Stimulated activated CD4-positive, alpha-beta T cell treated with anti-CD3 and anti-CD28 coated beads, TNF-alpha, amount 100 ng/mL, for 4 hours (primary cell): ENCODE data around the gene ANKRD53.

Experiments
- DNase-seq, 3 experiments: peaks; one replicate each; pipeline ENCODE4 v3.0.0-alpha.2; 2020; ENCODE audit warnings: low read depth in 3 of 3

Gene ANKRD53

GRCh38 chr2:70943205-70943871 lies 35.1 kb upstream of the ANKRD53 start:
- DNase-seq: no peak

GRCh38 chr2:70944111-70944690 lies 34.2 kb upstream of the ANKRD53 start:
- DNase-seq: no peak

GRCh38 chr2:70946832-70947442 lies 31.5 kb upstream of the ANKRD53 start:
- peak in 1 of 3 experiments; percentile 23 for DNase-seq

GRCh38 chr2:70947556-70948184 lies 30.8 kb upstream of the ANKRD53 start:
- DNase-seq: no peak

- peak; percentile 59 to 71 (median 65) for DNase-seq
Observed at GRCh38 chr2:70948337-70949003, 30.0 kb upstream of the ANKRD53 start.

GRCh38 chr2:70949086-70949485 lies 29.3 kb upstream of the ANKRD53 start:
- DNase-seq: no peak

- no peak for DNase-seq
Observed at GRCh38 chr2:70954886-70955285, 23.5 kb upstream of the ANKRD53 start.

GRCh38 chr2:70956141-70956540 lies 22.3 kb upstream of the ANKRD53 start:
- no peak for DNase-seq

- no peak for DNase-seq
Observed at GRCh38 chr2:70957798-70958197, 20.6 kb upstream of the ANKRD53 start.

GRCh38 chr2:70958759-70959158 lies 19.7 kb upstream of the ANKRD53 start:
- no peak for DNase-seq

GRCh38 chr2:70959271-70959761 lies 19.1 kb upstream of the ANKRD53 start:
- no peak for DNase-seq

- DNase-seq: no peak
Observed at GRCh38 chr2:70959851-70960832, 18.3 kb upstream of the ANKRD53 start.

- DNase-seq: no peak
Observed at GRCh38 chr2:70960833-70961647, 17.4 kb upstream of the ANKRD53 start.

- no peak for DNase-seq
Observed at GRCh38 chr2:70961648-70961994, 16.8 kb upstream of the ANKRD53 start.

- DNase-seq: no peak
Observed at GRCh38 chr2:70962211-70962884, 16.1 kb upstream of the ANKRD53 start.

- DNase-seq: no peak
Observed at GRCh38 chr2:70962885-70963878, 15.2 kb upstream of the ANKRD53 start.

- no peak for DNase-seq
Observed at GRCh38 chr2:70964133-70964532, 14.3 kb upstream of the ANKRD53 start.
